ENCODE measurements around the gene LRRC15. TPM values are rescaled to one million over a fixed set of nuclear protein-coding genes. Genes with fewer than 3 reads are reported as not detected.
A peak's percentile ranks its signal among the peaks of the same experiment; 100 is the strongest.

The LRRC15 gene
- total RNA-seq, 1 experiment from 2014 or later, result not detected

GRCh38 chr3:194324823-194325327 is 44.7 kb downstream of the LRRC15 start:
- H3K27me3 Mint-ChIP-seq (ENCODE audit: insufficient read depth, unreplicated experiment), result no peaks in the 10 kb centered on the region
- no TSS peak for BruUV-seq (replicated peaks)
- intact Hi-C loops (cut with micrococcal nuclease), result no loop called here

GRCh38 chr3:194323785-194324735 is 45.5 kb downstream of the LRRC15 start:
- POLR2A ChIA-PET, result interaction anchor here (0.8 to 9.7 kb wide), 9 partner anchors 7 to 543 kb away, joined by 3 to 193 read pairs (median 19); partner anchors contain the start of gene HES1
- Mint-ChIP-seq H3K27ac (ENCODE audit: low read depth, unreplicated experiment) (no peak overlapping the region), H3K27me3 (ENCODE audit: insufficient read depth, unreplicated experiment) (no peaks in the 10 kb centered on the region), H3K9me3 (ENCODE audit: unreplicated experiment) (no peaks in the 10 kb centered on the region), H3K4me3 (ENCODE audit: unreplicated experiment) (no peak overlapping the region), H3K4me1 (ENCODE audit: insufficient read depth, unreplicated experiment) (no peaks in the 10 kb centered on the region), H3K36me3 (ENCODE audit: insufficient read depth, unreplicated experiment) (no peaks in the 10 kb centered on the region)
- intact Hi-C loops (cut with micrococcal nuclease), result loop anchor here (2.0 kb wide), 1 partner anchor 493 kb away; no protein-coding TSS in a partner anchor
- CTCF ChIA-PET, result interaction anchor here (0.6 to 9.2 kb wide), 3 partner anchors 8 to 21 kb away, joined by 3 to 112 read pairs (median 3); no protein-coding TSS in a partner anchor
- no peak for TF ChIP-seq CTCF (IDR thresholded peaks at IDR 0.05; ENCODE audit: unreplicated experiment)
- no TSS peak for BruUV-seq (replicated peaks)
- peak; percentile 86 for DNase-seq (ENCODE audit: unreplicated experiment)

More at GRCh38 chr3:194324823-194325327, 44.7 kb downstream of the LRRC15 start:
- H3K4me3 Mint-ChIP-seq (ENCODE audit: unreplicated experiment), result no peak overlapping the region
- ChIA-PET CTCF (interaction anchor here (0.6 to 1.3 kb wide), 2 partner anchors 19 to 498 kb away, joined by 3 to 8 read pairs; no protein-coding TSS in a partner anchor), POLR2A (interaction anchor here (0.9 to 9.7 kb wide), 5 partner anchors 10 to 544 kb away, joined by 4 to 193 read pairs (median 22); partner anchors contain the start of gene HES1)
- H3K27ac Mint-ChIP-seq (ENCODE audit: low read depth, unreplicated experiment), result no peak overlapping the region
- peaks cover 5% of the 10 kb centered on the region for H3K4me1 Mint-ChIP-seq (ENCODE audit: insufficient read depth, unreplicated experiment)
- no peaks in the 10 kb centered on the region for H3K9me3 Mint-ChIP-seq (ENCODE audit: unreplicated experiment)
- no peak for TF ChIP-seq CTCF (IDR thresholded peaks at IDR 0.05; ENCODE audit: unreplicated experiment)
- no peaks in the 10 kb centered on the region for H3K36me3 Mint-ChIP-seq (ENCODE audit: insufficient read depth, unreplicated experiment)
- no peak for DNase-seq (ENCODE audit: unreplicated experiment)

- no TSS peak for BruUV-seq (replicated peaks)
- H3K4me1 Mint-ChIP-seq (ENCODE audit: insufficient read depth, unreplicated experiment), result no peaks in the 10 kb centered on the region
- no peak overlapping the region for H3K4me3 Mint-ChIP-seq (ENCODE audit: unreplicated experiment)
- no peaks in the 10 kb centered on the region for H3K36me3 Mint-ChIP-seq (ENCODE audit: insufficient read depth, unreplicated experiment)
- ChIA-PET POLR2A (interaction anchor here (0.5 to 9.7 kb wide), 31 partner anchors 8 to 872 kb away, joined by 3 to 193 read pairs (median 5); partner anchors contain the start of gene HES1), CTCF (interaction anchor here (0.7 to 9.2 kb wide), 5 partner anchors 8 to 657 kb away, joined by 3 to 112 read pairs (median 4); no protein-coding TSS in a partner anchor)
- DNase-seq (ENCODE audit: unreplicated experiment), result peak; percentile 99
- H3K27ac Mint-ChIP-seq (ENCODE audit: low read depth, unreplicated experiment), result no peak overlapping the region
- H3K9me3 Mint-ChIP-seq (ENCODE audit: unreplicated experiment), result no peaks in the 10 kb centered on the region
- no peak for TF ChIP-seq CTCF (IDR thresholded peaks at IDR 0.05; ENCODE audit: unreplicated experiment)
- no peaks in the 10 kb centered on the region for H3K27me3 Mint-ChIP-seq (ENCODE audit: insufficient read depth, unreplicated experiment)
- intact Hi-C loops (cut with micrococcal nuclease), result loop anchor here (1.0 to 2.0 kb wide), 2 partner anchors 11 to 492 kb away; no protein-coding TSS in a partner anchor
Measured at GRCh38 chr3:194322678-194323211, 46.8 kb downstream of the LRRC15 start.

All from MCF 10A (cell line).